Measurements from ENCODE around the gene SH2B2.
A peak's percentile ranks its signal among the peaks of the same experiment; 100 is the strongest.
"Not testable (repeated sequence)": the region's sequence is repeated elsewhere in the genome, so short reads cannot be mapped to it uniquely, and the experiment has no call there.

The SH2B2 gene

GRCh38 chr7:102306916-102307677 lies 20.4 kb downstream of the SH2B2 start:
- peak; percentile 32 for DNase-seq

- no peak for DNase-seq
These were observed 23.7 kb downstream of the SH2B2 start for GRCh38 chr7:102310414-102310815.

GRCh38 chr7:102312317-102312716 lies 25.6 kb downstream of the SH2B2 start:
- DNase-seq = no peak

- DNase-seq = no peak
These were observed 27.5 kb downstream of the SH2B2 start for GRCh38 chr7:102313997-102314780.

GRCh38 chr7:102317231-102318059 lies 30.8 kb downstream of the SH2B2 start:
- DNase-seq = no peak

- no peak for DNase-seq
These were observed 31.9 kb downstream of the SH2B2 start for GRCh38 chr7:102318482-102318971.

- DNase-seq = no peak
These were observed 33.0 kb downstream of the SH2B2 start for GRCh38 chr7:102319671-102320070.

GRCh38 chr7:102320181-102320580 lies 33.5 kb downstream of the SH2B2 start:
- no peak for DNase-seq

- DNase-seq = no peak
These were observed 34.1 kb downstream of the SH2B2 start for GRCh38 chr7:102320601-102321350.

- DNase-seq = peak; percentile 8
These were observed 34.9 kb downstream of the SH2B2 start for GRCh38 chr7:102321351-102322201.

GRCh38 chr7:102322202-102322715 lies 35.6 kb downstream of the SH2B2 start:
- no peak for DNase-seq

GRCh38 chr7:102323914-102324195 lies 37.2 kb downstream of the SH2B2 start:
- DNase-seq = no peak

GRCh38 chr7:102325106-102325505 lies 38.4 kb downstream of the SH2B2 start:
- not testable (repeated sequence) for DNase-seq

GRCh38 chr7:102326157-102326889 lies 39.7 kb downstream of the SH2B2 start:
- no peak for DNase-seq

- not testable (repeated sequence) for DNase-seq
These were observed 40.5 kb downstream of the SH2B2 start for GRCh38 chr7:102327183-102327582.

GRCh38 chr7:102328863-102329262 lies 42.2 kb downstream of the SH2B2 start:
- DNase-seq = not testable (repeated sequence)

- not testable (repeated sequence) for DNase-seq
These were observed 42.7 kb downstream of the SH2B2 start for GRCh38 chr7:102329366-102329765.

- DNase-seq = not testable (repeated sequence)
These were observed 44.2 kb downstream of the SH2B2 start for GRCh38 chr7:102330666-102331460.

GRCh38 chr7:102335574-102335973 lies 48.9 kb downstream of the SH2B2 start:
- DNase-seq = not testable (repeated sequence)

GRCh38 chr7:102337002-102337401 lies 50.3 kb downstream of the SH2B2 start:
- DNase-seq = not testable (repeated sequence)

All from fibroblast of skin of right biceps (primary cell).